NCI-H748 (cell line): ENCODE measurements around the gene APEH.
"Not testable (repeated sequence)": the region's sequence is repeated elsewhere in the genome, so short reads cannot be mapped to it uniquely, and the experiment has no call there.

ENCODE experiments used
- DNase-seq: peaks from one replicate; lab custom pipeline; 2025; ENCODE audit not compliant: unreplicated experiment; lab: John Stamatoyannopoulos, UW

Gene APEH

DNA sequence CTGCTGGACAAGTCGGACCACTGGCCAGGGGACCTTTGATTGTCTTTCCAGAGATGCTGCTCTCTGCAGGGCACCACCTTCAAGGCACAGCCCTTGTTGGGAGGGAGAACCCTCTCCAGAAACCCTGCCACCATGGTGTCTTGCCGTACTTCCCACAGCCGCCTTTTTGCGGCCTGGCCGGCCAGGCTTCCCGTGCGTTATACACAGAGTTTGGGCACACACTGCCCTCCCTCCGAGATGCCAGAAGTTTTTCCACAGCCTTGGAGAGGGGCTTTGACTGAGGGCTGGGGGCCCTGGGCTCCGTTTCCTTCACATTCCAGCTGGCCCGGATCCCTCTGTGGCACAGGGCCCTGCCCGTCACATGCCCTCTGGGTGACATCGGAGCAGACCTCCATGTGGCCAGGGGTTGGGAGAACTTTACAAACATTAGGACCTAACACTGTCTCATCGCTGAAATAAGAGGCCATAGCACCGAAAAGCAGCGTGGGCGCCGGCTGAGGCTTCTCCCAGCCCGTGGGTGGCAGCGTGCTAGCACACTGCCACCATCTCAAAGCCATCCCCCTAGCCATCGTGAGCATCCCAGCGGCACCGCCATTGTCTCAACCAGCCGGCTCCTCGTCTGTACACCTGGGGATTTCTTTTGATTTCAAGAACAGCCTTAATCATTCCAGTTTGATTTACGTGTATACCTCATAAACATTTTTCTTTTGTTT lies 6.3 kb upstream of the APEH start:
- DNase-seq, result no peak

DNA sequence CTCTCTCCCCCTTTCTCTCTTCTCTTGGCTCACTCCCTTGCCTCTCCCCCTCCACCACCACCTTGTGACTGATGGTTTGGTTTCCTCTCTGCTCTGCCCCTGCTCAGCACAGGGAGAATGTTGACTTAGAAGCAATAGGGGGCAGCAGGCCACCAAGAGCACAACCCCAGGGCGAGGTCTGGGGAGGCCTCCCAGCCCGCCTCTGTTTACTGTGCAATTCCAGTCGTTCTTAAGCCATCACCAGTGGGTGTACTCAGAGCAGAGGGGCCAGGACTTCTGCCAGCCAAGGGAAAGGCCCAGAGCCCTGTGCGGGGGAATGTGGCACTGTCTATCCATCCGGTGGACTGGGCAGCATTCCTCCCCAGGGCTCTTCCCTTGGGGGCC lies 5.7 kb upstream of the APEH start:
- DNase-seq, result no peak

GRCh38 chr3:49668861-49669260 lies 5.3 kb upstream of the APEH start:
- no peak for DNase-seq

DNA sequence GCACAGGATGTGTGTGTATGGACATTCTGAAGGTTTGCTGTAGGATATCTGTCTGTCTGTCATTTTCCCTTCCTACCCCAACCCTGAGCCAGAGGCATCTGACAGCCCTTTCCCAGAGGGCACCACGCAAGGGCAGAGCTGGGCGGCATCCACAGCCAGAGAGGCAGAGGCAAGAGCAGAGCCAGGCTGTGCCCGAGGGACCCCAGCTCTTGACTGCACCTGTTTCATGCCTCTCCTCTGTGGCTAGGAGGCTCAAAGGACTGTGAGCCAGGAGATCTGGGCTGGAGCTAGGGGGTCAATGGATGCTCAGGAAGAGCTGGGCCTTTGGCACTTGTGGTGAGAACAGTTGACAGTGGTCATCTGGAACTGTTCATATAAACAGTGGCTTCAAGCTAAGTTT lies 4.8 kb upstream of the APEH start:
- DNase-seq, result no peak

DNA sequence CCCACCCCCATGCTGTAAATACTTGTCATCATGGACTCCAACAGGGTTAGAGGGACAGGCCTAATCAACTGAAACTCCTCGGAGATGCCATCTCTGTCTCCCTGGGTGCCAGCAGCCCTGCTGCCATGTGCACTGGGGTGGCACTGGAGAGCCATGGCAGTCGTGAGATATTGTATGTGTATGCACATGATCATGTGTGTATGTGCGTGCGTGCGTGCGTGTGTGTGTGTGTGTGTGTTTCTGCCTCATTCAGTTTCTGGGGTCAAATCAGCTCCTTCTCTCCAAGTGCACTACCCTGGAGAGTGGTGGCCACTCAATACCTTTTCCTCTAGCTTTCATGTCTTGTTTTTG lies 3.2 kb upstream of the APEH start:
- no peak for DNase-seq

DNA sequence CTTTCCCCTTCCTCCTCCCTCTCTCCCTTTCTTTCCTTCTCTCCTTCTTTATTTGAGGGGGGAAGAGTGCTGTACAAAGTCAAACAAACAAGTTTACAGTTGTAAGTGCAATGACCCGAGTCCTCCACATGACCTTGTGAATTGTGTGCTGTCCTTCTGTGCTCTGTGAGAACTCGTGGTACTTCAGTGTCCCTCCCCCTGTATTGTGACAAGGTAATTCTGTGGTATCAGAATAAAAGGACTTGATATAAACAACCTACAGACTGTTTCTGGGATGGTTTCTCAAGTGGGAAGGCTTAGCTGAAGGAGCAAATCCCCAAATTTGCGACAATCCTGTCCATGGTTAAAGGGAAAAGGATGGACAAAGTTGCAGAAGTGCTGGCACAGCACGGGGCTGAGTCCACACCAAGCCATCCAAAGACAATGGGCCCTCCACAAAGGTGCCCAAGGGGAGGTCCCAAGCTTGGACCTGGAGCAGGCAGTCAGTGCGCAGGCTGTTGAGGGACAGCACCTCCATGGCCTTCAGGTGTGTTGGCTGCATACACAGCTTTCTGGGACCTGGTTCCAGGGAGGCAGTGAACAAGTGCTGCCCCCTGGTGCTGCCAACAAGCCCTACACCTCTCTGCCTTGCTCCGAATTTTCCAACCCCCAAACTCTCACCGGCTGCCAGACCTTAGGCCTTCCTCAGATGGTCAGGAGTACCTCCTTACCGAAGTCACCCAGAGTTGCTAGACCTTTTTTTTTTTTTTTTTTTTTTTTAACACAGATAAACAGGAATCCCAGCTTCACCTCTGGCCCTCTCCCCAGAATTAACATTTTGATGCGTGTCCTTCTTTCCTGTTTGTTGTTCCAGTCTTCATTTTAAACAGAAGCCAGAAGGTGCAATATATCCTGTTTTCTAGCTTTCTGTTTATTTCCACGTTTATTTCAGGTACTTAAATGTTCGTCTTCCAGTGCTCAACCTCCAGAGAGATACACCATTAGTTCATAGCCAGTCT lies 2.6 kb upstream of the APEH start:
- DNase-seq, result no peak

DNA sequence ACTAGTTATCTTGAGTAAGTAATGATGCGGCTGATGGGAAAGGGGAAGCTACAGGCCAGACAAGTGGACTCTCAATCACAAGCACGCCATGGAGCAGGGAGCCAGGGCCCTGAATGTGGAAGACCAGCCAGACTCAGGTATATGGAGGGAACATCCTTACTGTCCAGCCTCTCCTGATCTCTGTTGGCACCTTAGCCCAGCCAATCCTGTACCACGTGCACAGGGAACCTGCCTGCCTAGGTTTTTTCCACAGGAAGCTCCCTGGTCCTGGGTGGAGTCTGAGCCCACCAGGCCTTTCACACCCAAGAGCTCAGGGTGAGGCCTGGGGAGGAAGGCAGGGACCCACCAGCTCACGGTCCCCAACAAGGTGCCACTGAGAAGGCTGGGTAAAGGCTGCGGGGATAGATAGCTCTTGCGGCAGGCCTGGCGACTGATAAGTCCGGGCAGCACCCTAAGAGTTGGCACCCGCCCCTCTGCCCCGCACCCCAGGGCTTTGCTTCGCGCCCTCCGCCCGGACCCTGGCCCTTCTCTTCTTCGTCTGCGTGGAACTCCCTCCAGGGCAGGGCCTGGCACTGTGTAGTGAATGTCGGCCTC lies 933 bp upstream of the APEH start:
- no peak for DNase-seq

DNA sequence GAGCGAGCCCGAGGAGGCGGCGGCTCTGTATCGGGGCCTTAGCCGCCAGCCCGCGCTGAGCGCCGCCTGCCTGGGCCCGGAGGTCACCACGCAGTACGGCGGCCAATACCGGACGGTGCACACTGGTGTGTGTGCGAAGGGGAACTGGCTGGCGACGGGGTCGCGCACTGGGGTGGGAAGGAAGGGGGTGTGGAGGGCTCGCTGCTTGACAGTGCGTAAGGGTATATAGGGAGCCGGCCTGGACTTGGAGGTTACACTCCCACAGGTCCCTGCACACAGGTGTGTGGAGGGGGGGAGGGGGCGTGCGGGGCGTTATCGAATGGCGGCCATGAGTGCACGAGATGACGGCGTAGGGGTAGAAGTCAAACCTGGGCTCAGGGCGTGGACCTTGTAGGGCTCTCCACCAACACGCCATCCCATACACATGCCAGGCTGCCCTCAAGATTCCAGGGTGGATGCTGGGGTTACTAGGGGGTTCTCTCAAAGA lies 389 bp downstream of the APEH start:
- no peak for DNase-seq

- DNase-seq, result no peak
These were observed 1.8 kb downstream of the APEH start for GRCh38 chr3:49675912-49676311.

DNA sequence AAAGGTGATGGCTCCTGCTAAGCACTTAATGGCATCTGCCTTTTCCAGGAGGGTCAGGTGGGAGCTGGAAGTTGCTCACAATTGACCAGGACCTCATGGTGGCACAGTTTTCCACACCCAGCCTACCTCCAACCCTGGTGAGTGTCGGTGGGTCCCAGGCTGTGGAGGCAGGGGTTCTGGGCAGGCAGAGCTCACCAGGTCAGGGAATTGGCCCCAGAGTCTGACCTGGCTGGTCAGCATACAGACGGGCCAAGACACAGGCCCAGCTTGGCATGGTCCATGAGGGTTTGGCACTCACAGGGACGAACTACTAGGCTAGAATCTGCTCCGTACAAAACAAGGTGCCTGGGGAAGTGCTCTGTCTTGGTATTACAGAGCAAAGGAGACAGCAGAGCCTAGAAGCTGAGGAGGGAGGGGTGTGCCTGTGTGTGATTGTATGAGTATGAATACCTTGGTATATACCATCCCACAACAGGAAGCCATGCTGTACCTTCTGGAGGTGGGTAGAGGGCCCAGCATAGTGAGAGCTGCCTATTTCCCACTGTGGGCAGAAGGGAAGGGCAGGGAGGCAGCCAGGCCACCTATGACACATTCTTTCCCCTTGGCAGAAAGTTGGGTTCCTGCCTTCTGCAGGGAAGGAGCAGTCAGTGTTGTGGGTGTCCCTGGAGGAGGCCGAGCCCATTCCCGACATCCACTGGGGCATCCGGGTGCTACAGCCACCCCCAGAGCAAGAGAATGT lies 6.5 kb downstream of the APEH start:
- DNase-seq, result no peak

GRCh38 chr3:49681232-49681522 lies 7.0 kb downstream of the APEH start:
- DNase-seq, result no peak

DNA sequence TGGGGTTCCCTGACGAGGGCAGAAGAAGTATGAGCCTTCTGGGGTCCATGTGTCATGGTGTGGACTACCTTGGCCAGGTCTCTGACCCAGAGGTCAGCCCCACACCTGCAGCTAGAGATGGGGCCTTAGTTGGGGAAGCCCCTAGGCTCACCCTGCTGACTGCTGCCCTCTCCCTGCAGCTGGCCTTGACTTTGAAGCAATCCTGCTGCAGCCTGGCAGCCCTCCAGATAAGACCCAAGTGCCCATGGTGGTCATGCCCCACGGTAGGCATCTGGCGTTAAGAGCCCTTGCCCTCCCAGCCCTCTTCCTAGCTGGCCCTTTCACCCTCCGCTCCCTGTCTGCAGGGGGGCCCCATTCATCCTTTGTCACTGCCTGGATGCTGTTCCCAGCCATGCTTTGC lies 7.4 kb downstream of the APEH start:
- no peak for DNase-seq

GRCh38 chr3:49683162-49683561 lies 9.0 kb downstream of the APEH start:
- DNase-seq, result no peak

DNA sequence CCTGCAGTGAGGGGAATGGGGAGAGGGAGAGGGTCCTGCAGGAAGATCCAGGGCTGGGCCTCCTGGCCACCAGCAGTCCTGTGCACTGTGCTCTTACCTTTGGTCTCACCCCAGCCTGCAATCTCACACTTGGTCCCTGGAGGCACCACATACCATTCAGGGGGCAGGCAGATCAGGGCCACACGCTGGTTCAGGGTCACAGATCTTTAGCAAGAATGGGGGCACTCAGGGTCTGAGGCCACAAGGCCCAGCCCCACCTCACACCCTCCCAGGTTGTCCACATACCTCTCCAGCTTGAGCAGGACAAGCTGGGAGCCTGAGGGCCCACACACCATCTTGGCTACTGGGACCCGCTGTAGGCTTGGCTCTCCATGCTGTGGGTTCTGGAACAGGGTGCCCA lies 10.3 kb downstream of the APEH start:
- not testable (repeated sequence) for DNase-seq

DNA sequence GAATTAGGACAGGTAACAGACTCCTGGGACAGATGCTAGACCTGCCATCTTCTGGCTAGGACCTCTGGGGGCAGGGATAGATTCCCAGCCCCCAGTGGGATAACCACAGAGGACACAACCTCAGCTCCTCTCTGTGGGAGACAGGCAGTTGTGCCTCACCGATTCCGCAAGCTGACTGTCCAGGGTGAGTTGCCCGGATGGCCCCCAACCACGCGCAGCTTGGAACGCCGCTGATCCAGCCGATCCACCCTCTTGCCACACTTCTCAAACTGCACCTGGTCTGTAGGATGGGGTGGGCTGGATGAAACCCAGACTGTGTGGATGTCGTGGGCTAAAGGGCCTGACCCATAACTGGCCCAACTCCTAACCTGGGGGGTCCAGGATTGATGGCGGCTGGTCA lies 11.0 kb downstream of the APEH start:
- DNase-seq, result not testable (repeated sequence)

DNA sequence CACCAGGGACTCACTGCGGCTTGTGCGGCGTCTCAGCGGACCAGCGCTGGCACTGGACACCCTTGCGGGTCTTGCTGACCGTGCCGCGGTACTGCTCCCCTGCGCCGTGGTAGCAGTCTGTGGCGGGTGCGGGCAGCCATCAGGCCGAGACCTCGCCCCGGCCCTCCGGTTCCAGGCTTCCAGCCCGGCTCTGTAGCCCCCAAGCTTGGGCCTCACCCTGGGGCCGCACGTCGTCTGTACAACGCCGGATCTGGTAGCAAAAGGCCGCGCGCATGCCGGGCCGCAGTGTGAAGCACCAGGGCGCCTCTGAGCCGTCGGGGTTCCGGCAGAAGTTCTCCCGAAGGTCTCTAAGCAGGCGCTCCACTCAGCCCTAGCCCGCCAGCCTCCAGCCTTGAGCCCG lies 11.7 kb downstream of the APEH start:
- not testable (repeated sequence) for DNase-seq

DNA sequence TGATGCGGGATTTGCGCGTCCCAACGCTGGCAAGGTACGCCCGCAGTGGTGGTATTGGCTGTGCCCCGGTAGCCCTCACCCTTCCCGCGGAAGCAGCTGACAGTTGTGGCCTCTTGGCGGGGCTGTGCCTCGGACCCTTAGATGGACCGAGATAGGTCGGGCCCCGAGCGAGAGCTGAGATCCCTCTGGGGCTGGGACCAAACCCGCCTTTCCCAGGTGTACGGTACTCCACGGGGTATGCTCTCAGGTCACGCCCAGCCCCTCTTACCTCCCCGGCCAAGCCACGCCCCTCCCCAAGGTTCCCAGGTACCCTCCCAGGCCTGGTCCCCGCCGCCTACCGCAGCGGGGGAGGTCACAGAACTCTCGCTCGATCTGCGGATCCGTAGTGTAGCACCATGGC lies 12.2 kb downstream of the APEH start:
- not testable (repeated sequence) for DNase-seq

DNA sequence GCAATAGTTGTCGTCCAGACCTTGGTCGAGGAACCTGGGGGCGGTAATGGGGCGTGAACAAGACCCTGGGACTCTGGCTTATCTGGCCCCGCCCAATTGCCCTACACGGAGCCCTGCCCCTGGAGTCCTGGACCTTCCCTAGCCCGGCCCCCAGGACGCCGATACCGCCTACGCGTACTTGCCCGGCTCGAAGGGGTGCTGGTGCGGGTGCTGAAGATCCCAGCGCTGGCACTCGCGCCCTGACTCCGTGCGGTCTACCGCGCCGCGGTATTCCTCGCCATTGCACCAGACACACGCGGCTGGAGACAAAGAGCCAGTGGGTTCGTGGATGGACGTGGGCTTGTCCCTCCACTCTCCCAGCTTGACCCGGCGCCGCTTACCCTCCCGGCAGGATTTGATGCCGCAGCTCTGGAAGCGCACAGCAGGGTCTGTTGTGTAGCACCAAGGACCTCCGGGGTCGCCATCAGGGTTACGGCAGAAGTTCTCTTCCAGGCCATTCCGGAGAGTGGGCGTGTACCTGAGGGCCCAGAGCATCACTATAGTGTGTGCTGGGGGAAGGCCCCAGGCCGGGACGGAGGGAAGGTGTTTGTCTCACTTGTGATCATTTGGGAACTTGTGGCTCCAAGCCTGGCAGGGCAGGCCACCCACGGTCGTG lies 12.7 kb downstream of the APEH start:
- DNase-seq, result not testable (repeated sequence)

GRCh38 chr3:49687424-49687795 lies 13.3 kb downstream of the APEH start:
- DNase-seq, result not testable (repeated sequence)

DNA sequence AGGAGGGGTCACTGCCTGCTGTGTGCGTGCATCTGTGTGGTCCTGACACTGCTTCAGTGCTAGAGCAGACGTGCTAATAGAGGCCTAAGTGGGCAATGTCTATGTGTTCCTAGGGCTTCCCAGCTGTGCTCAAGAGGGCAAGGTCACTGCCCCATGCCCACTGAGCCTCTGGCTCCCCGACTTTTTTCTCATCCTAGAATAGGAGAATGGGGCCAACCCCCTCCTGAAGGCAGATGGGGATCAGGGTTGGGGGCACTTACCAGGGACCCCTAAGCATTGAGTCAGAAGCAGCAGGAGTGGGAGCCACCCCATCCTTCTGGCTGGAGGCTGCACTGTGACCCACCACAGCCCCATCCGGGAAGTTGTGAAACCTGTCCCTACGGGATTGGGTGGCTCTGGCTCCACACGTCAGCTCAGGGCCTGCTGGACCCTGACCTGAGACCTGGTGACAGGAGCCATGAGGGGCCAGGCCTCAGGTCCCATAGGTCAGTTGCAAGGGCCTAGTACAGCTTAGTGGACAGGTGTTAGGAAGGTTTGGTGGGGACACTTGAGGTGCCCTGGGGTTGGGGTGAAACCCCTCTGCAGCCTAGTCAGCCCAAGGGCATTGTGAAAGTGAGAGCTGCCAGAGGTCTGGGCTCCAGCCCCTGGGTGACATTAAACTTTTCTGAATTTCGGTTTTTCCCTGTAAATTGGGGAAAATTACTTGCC lies 14.3 kb downstream of the APEH start:
- DNase-seq, result not testable (repeated sequence)
